T47D (cell line): Measurements from ENCODE around the gene EDAR.

Experiments
- DNase-seq, 2 experiments: peaks; one replicate each; pipeline versions ENCODE4 v3.0.0 to v3.0.0-alpha.2; 2011 to 2012; ENCODE audit warnings: low read depth in 1 of 2, low spot score in 1 of 2
- JUND ChIP-seq: IDR thresholded peaks from 2 replicates; pipeline ENCODE4 v1.6.1; 2012; ENCODE audit warnings: low read depth
- in situ Hi-C: cut with HindIII; loops from 2 replicates; pipeline ENCODE4 v1.10.0; 2016; ENCODE audit warnings: low sequenced_read_pairs, low pct_unique_long_range_greater_than_20kb

The EDAR gene

DNA sequence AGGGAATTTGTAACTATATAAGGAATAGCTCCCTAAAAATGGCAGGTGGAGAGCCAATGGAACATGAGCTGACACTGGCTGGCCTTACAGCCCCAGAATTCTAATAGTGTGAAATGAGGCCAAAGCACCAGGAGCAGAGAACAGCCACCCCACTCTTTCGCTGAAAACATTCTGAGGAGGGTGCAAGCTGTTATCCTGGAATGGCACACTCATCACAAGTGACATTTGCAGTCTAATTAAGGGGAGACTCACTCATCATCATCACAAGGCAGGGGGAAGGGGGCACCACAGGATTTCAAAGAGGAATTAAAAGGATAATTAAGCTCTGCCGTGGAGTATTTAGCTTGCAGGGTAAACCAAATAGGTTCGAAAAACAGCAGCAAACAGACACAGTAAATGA lies 94.3 kb downstream of the EDAR start:
- in situ Hi-C loops: no loop called here
- TF ChIP-seq JUND: no peak
- no peak for DNase-seq

DNA sequence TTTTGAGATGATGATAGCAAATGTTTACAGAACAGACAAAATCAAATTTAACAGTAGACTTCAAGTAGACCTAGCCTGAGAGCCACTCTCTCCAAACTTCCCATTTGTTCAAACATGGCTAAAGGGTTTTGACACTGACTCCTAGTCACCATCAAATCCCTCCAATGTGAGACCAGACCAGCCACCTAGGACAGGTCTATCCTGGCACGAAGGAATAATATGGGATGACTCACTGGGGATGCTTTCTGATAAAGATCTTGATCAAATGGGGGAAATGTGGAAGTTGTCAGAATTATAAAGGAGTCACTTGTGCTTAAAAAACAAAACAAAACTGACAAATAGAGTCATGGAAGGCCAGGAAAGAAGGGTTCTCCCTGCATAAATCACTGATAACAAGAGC lies 95.7 kb downstream of the EDAR start:
- in situ Hi-C loops: no loop called here
- DNase-seq: no peak
- no peak for TF ChIP-seq JUND

DNA sequence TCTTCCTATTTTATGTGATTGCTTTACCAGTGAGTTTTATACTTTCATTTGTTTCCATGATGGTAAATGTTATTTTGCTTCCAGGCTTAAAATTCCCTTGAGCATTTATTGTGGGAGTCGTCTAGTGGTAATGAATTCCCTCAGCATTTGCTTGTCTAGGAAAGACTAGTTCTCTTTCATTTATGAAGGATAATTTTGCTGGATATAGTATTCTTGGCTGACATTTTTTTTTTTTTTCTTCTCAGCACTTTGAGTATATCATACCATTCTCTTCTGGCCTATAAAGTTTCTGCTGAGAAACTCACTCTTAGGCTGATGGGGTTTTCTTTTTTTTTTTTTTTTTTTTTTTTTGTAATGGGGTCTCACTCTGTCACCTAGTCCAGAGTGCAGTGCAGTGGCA lies 99.1 kb downstream of the EDAR start:
- in situ Hi-C loops: no loop called here
- no peak for DNase-seq
- no peak for TF ChIP-seq JUND

DNA sequence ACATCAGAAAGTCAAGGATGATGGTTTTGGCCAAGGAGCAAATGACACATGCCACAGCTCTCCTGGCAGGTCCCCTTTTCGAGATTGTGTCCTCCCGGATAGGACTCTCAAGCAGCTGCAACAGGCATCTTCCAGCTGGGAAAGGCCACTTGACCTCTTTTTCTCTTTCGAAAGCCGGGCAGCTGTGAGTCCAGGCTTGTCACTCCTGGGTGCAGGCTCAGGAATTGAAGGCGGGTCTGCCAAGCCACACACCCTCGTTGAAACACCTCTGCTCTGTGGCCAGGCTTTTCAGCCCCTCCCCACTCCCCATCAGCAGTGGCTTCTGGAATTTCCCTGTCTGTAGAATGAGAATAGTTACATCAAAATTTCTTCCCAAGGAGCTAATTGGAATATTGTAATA lies 104.4 kb downstream of the EDAR start:
- no peak for TF ChIP-seq JUND
- no peak for DNase-seq
- in situ Hi-C loops: no loop called here

DNA sequence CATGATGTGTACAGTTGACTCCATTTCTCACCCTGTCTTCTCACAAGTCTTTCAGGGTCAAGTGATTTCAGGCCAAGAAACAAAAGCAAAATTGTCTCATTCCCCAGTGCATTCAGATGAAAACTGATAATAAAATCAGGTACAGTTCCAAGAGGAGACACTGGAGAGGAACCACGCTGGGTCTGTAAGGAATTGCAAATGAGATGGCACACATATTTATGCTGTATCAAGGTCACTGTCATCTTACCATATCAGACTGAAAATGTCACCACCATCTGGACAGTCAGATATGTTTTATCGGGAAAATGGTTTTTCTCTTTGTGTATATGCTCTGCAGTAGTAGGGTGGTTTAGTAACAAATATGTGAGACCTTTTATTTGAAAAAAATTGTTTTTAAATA lies 110.7 kb downstream of the EDAR start:
- in situ Hi-C loops: no loop called here
- TF ChIP-seq JUND: no peak
- DNase-seq: no peak

DNA sequence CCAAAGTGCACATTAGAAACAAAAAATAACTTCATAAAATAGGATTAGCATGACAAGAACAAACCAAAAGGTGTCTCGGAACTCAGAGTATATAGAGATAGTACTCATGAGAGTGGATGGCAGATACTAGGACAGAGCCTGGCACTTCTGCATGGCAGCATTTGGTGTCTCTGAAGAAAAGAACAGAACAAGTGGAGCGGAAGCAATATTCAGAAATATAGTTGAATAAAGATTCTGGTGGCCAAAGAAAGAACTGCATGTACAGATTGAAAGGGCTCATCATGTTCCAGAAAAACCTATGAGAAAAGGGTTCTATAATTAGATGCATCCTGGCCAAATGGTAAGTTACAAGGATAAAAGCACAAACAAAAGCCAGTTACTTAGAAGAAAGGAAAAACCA lies 111.5 kb downstream of the EDAR start:
- no peak for TF ChIP-seq JUND
- no peak for DNase-seq
- in situ Hi-C loops: no loop called here

DNA sequence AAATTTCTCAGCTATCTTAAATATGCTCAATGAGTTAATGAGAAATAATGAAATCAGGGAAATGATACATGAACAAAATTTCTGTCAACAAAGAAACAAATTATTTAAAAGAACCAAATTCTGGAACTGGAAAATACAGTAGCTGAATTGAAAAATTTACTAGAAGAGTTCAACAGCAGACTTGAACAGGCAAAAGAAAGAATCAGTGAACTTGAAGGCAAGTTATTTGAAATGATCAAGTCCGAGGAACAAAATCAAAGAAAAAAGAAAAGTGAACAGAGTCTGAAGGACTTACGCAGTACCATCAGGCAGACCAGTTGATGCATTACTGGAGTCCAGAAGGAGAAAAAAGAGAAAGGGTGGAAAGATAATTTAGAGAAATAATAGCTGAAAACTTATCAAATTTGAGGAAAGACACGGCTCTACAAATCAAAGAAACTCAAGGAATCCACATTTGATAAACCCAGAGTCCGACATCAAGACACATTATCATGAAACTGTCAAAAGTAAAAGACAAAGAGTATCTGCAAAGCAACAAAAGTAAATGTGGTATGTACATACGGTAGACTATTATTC lies 118.9 kb downstream of the EDAR start:
- no peak for DNase-seq
- TF ChIP-seq JUND: no peak
- in situ Hi-C loops: no loop called here

DNA sequence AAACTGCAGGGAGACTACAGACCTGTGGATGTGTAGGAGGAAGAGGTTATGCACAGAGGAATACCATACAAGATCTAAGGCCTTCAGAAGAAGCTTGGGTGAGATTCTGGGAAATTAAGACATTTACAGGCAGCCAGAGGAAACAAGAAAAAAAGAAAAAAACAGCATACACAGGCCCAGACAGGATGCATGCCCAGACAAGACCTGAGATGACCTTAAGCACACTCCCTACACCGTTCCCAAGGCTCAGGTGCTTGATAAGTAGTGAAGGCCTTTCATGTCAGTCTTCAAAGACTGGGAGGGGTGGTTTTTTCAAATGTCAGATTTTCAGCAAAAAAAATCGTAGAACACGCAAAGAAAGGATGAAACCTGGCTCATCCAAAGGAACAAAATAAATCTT lies 119.5 kb downstream of the EDAR start:
- TF ChIP-seq JUND: no peak
- no peak for DNase-seq
- in situ Hi-C loops: no loop called here

DNA sequence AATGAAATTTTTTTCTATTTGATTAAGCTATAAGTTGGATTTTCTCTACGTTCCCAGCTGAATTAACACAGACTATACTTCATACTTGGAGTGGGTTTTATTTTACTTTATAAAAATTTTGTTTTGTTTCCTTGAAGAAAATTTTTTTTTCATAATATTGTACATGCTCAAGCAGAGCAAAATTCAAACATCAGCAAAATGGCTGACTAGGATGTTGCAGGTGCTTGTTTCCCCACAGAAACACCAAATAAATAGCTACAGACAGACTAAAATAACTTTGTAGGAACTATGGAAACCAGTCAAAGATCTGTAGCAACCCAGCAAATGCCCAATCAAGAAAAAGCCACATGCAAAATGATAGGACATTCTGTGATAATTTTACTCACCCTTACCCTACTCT lies 120.1 kb downstream of the EDAR start:
- in situ Hi-C loops: no loop called here

DNA sequence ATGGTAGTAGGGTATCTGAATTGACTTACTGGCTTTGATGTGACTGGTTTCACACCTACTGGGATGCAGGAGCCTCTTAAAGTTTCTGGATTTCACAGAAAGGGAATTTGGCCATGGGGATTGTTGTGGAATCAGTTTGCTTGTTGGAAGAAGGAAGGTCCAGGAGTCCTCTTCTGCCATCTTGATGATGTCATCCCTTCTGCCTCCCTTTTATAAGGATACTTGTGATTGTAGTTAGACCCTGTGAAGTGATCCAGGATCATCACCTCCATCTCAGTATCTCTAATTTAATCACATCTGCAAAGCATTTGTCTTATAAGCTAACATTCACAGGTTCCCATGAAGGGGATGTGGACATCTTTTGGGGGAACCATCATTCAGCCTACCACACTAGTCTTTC lies 123.0 kb downstream of the EDAR start:
- in situ Hi-C loops: no loop called here
- no peak for TF ChIP-seq JUND
- no peak for DNase-seq

More for the DNA sequence above, 120.1 kb downstream of the EDAR start:
- no peak for DNase-seq
- no peak for TF ChIP-seq JUND

DNA sequence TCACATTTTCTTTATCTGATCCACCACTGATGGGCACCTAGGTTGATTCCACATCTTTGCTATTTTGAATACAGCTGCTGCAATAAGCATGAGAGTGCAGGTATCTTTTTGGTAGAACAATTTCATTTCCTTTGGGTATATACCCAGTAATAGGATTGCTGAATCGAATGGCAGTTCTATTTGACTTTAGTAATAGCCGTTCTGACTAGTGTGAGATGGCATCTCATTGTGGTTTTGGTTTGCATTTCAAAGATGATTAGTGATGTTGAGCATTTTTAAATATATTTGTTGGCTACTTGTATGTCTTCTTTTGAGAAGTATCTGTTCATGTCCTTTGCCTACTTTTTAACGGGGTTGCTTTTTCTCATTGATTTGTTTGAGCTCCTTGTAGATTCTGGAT lies 130.1 kb downstream of the EDAR start:
- no peak for TF ChIP-seq JUND
- in situ Hi-C loops: no loop called here
- no peak for DNase-seq

DNA sequence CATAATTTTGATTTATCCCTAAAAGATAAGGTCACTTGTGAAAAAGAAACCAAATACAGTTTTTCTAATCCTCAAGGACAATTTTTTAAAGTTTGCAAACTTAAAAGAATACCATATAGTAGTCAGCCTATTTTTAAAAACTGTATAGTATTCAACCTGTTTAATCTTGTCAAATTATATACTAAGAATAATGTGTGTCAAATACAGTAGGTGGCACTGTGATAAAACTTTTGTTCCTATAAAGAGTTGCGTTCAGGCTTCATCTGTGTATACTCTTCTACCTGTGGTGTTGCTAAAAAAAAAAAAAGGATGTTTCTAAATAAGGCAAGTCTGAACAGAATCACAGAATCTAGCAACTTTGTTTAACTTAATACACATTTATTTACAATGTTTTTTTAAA lies 133.8 kb downstream of the EDAR start:
- no peak for TF ChIP-seq JUND
- peak in 1 of 2 experiments; percentile 41 for DNase-seq
- in situ Hi-C loops: no loop called here

DNA sequence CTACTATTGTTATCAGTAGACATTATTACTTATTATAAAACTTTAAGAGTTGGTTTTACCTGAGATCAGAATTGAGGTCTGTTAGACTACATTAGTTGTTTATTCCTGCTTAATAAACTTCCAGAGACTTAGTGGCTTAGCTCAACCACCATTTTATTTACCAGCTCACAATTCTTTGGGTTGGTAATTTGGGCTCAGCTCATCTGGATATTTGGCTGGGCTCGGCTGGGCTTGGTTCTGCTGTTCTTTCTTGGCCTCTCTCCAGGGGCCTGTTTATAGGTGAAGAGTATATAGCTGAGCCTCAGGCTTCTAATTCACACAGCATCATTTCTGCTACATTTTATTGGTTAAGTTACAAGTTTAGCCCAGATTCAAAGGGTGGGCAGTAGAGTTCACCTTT lies 134.5 kb downstream of the EDAR start:
- DNase-seq: no peak
- in situ Hi-C loops: no loop called here
- no peak for TF ChIP-seq JUND

DNA sequence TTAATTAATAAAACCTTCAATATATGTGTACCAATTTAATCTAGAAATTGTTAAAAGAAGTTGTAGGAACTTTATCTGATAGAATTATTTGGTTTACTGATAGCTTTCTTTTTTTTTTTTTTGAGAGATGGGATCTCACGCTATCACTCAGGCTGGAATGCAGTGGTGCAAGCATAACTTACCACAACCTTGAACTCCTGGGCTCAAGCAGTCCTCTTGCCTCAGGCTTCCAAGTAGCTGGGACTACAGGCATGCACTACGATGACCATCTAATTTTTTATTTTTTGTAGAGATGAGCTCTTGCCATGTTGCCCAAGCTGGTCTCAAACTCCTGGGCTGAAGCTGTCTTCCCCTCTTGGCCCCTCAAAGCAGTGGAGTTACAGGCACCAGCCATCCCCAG lies 135.6 kb downstream of the EDAR start:
- no peak for DNase-seq
- no peak for TF ChIP-seq JUND
- in situ Hi-C loops: no loop called here
